ENCODE measurements around the gene LTBR. TPM values are rescaled to one million over a fixed set of nuclear protein-coding genes. Genes with fewer than 3 reads are reported as not detected.

The LTBR gene
- polyA plus RNA-seq, 2 of the 4 experiments (the other 2 are of a cell fraction): 57.3 to 110 TPM

- H3K4me3 ChIP-seq: no peak overlapping the region
- H3K27ac ChIP-seq: peak overlapping the region; percentile 98
- peak in 1 of 2 experiments; percentile 69 for DNase-seq (ENCODE audit: low read depth in 1 of 2, low spot score in 1 of 2)
- peak overlapping the region; percentile 75 for H3K4me2 ChIP-seq
- no peaks in the 10 kb centered on the region for H3K9me3 ChIP-seq
- peak; percentile 13 for FAIRE-seq
- 19% methylated on average over 3 of the region's 3 CpGs for WGBS (ENCODE audit: missing lambda C conversion rate)
- ATAC-seq: peak; percentile 13 to 21; a peak in 2 of 6 replicates
- H3K4me1 ChIP-seq: peaks cover 43% of the 10 kb centered on the region
- ChIA-PET CTCF (interaction anchor here (0.5 to 24.7 kb wide), 10 partner anchors 9 to 408 kb away, joined by 3 to 705 read pairs (median 6); partner anchors contain the start of genes LTBR and TNFRSF1A), POLR2A (interaction anchor here (1.4 to 3.5 kb wide), 12 partner anchors 10 to 172 kb away, joined by 4 to 76 read pairs (median 12); partner anchors contain the start of genes GAPDH, LTBR, TNFRSF1A and VAMP1)
- TF ChIP-seq KDM1A (IDR thresholded peaks at IDR 0.05; ENCODE audit: low read depth): peak; percentile 91
- TF ChIP-seq HDAC2 (IDR thresholded peaks at IDR 0.05): peak; percentile 54; the same call in 1 of the 2 replicates
- TF ChIP-seq SMC3 (IDR thresholded peaks at IDR 0.05): no peak
Measured at GRCh38 chr12:6362403-6362802, 21.6 kb upstream of the LTBR start.

- POLR2A ChIA-PET: interaction anchor here (0.8 to 3.5 kb wide), 15 partner anchors 9 to 171 kb away, joined by 3 to 76 read pairs (median 11); partner anchors contain the start of genes GAPDH, LTBR, TNFRSF1A and VAMP1
- peak overlapping the region; percentile 98 for H3K27ac ChIP-seq
- WGBS (ENCODE audit: missing lambda C conversion rate): 6% methylated on average over 4 of the region's 4 CpGs
- H3K4me1 ChIP-seq: peaks cover 48% of the 10 kb centered on the region
- ATAC-seq: no peak
- CTCF ChIA-PET: interaction anchor here (0.5 to 24.7 kb wide), 12 partner anchors 8 to 407 kb away, joined by 3 to 705 read pairs (median 6); partner anchors contain the start of genes LTBR and TNFRSF1A
- peak overlapping the region; percentile 75 for H3K4me2 ChIP-seq
- DNase-seq (ENCODE audit: low read depth in 1 of 2, low spot score in 1 of 2): no peak
- TF ChIP-seq MYC (IDR thresholded peaks at IDR 0.05; ENCODE audit: borderline replicate concordance, low read length) (peak; percentile 56; the same call in 1 of the 2 replicates), ELK1 (IDR thresholded peaks at IDR 0.05; ENCODE audit: low read depth, low read length) (no peak), RAD21 (conservative IDR thresholded peaks at IDR 0.05 in 1 of 2, IDR thresholded peaks at IDR 0.05 in 1 of 2) (peak in 1 of 2 experiments; percentile 1; a peak in 1 of 5 replicates)
- H3K4me3 ChIP-seq: peak overlapping the region; percentile 65; the same call in 2 of the 3 replicates
- no peaks in the 10 kb centered on the region for H3K9me3 ChIP-seq
- FAIRE-seq: no peak
Measured at GRCh38 chr12:6363010-6363329, 21.0 kb upstream of the LTBR start.

GRCh38 chr12:6363330-6364043 lies 20.5 kb upstream of the LTBR start:
- ChIA-PET POLR2A (interaction anchor here (0.8 to 3.5 kb wide), 15 partner anchors 8 to 171 kb away, joined by 3 to 76 read pairs (median 11); partner anchors contain the start of genes GAPDH, LTBR, TNFRSF1A and VAMP1), CTCF (interaction anchor here (0.6 to 24.7 kb wide), 10 partner anchors 8 to 175 kb away, joined by 3 to 705 read pairs (median 6); partner anchors contain the start of genes LTBR and TNFRSF1A)
- Histone ChIP-seq H3K27ac (peak overlapping the region; percentile 98), H3K9me3 (no peaks in the 10 kb centered on the region), H3K4me3 (peak overlapping the region; percentile 65), H3K4me2 (peak overlapping the region; percentile 75), H3K4me1 (peaks cover 54% of the 10 kb centered on the region)
- DNase-seq (ENCODE audit: low read depth in 1 of 2, low spot score in 1 of 2) (peak; percentile 90 to 97), FAIRE-seq (no peak), ATAC-seq (peak; percentile 80 to 81)
- under 1% methylated on average over 30 of the region's 59 CpGs for WGBS (ENCODE audit: missing lambda C conversion rate)
- peak; percentile 77 for TF ChIP-seq POLR2A (IDR thresholded peaks at IDR 0.05; ENCODE audit: low read length)
- TF ChIP-seq NFE2L2 (conservative IDR thresholded peaks at IDR 0.05; ENCODE audit: low read length): no peak
- TF ChIP-seq NPAS2 (CRISPR knock-in tag; IDR thresholded peaks at IDR 0.05; ENCODE audit: borderline replicate concordance): no peak
- no peak for TF ChIP-seq MYC (IDR thresholded peaks at IDR 0.05; ENCODE audit: borderline replicate concordance, low read length)
- TF ChIP-seq BCL3 (IDR thresholded peaks at IDR 0.05): peak; percentile 89
- peak; percentile 48 for TF ChIP-seq PBX3 (IDR thresholded peaks at IDR 0.05)
- peak; percentile 41; the same call in 1 of the 2 replicates for TF ChIP-seq E2F6 (IDR thresholded peaks at IDR 0.05; ENCODE audit: borderline replicate concordance, low read depth)
- no peak for TF ChIP-seq ZNF302 (CRISPR knock-in tag; IDR thresholded peaks at IDR 0.05)
- peak; percentile 40; the same call in 1 of the 2 replicates for TF ChIP-seq TFCP2L1 (CRISPR knock-in tag; IDR thresholded peaks at IDR 0.05)
- TF ChIP-seq JUN (IDR thresholded peaks at IDR 0.05): peak; percentile 75 to 91; a peak in 4 of 5 replicates
- TF ChIP-seq EP300 (IDR thresholded peaks at IDR 0.05): no peak
- peak; percentile 83; the same call in 1 of the 2 replicates for TF ChIP-seq ESRRA (IDR thresholded peaks at IDR 0.05; ENCODE audit: borderline replicate concordance, low read length)
- TF ChIP-seq CTCF (IDR thresholded peaks at IDR 0.05): peak; percentile 18; the same call in 1 of the 3 replicates
- TF ChIP-seq GATA3 (IDR thresholded peaks at IDR 0.05; ENCODE audit: borderline replicate concordance): 0 out of 2 replicates have a peak, but pooled peaks have one; percentile 21
- peak; percentile 5 to 7; a peak in 2 of 5 replicates for TF ChIP-seq RAD21 (conservative IDR thresholded peaks at IDR 0.05 in 1 of 2, IDR thresholded peaks at IDR 0.05 in 1 of 2)
- peak; percentile 37; the same call in 1 of the 2 replicates for TF ChIP-seq REST (IDR thresholded peaks at IDR 0.05)

Measured in A549 (cell line).